ENCODE measurements around the gene ZNF524. TPM values are rescaled to one million over a fixed set of nuclear protein-coding genes. Genes with fewer than 3 reads are reported as not detected.

Gene ZNF524
- total RNA-seq, 1 donor, result 10.8 TPM

DNA sequence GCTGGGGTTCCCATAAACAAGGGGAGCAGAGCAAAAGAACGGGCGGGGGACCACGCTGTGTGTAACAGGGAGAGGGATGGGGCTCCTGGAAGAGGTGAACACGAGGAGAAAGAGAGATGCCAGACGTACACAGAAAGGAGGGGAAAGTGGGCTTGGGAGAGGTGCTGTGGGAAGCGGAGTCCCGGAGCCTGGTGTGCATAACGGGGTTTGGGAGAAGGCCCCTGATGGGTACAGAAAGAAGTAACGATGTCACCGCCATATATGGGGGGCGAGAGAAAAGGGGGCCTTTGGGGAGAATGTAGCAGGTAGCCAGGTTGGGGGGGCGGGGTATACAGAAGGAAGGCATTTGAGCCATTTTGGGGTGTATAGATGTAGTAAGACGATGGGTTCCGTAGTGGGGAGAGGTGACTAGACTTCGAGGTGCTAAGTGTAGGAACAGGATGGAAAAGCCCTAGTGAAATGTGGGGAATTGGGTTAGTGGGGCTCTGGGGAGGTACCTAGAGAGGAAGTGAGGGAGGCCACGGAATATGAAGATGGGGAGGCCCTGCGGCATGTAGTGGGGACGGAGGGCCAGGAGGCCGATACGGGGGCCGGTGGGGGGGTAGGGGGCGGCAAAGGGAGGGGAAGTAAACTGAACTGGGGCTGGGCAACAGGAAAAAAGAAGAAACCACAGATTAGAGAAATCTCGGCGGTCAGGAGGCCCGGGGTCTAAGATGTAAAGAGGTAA, 41.5 kb downstream of the ZNF524 start:
- peak; percentile 39 for DNase-seq (ENCODE audit: low read depth)
- H3K4me3 ChIP-seq (ENCODE audit: low read depth, low read length), result peak overlapping the region; percentile 75

DNA sequence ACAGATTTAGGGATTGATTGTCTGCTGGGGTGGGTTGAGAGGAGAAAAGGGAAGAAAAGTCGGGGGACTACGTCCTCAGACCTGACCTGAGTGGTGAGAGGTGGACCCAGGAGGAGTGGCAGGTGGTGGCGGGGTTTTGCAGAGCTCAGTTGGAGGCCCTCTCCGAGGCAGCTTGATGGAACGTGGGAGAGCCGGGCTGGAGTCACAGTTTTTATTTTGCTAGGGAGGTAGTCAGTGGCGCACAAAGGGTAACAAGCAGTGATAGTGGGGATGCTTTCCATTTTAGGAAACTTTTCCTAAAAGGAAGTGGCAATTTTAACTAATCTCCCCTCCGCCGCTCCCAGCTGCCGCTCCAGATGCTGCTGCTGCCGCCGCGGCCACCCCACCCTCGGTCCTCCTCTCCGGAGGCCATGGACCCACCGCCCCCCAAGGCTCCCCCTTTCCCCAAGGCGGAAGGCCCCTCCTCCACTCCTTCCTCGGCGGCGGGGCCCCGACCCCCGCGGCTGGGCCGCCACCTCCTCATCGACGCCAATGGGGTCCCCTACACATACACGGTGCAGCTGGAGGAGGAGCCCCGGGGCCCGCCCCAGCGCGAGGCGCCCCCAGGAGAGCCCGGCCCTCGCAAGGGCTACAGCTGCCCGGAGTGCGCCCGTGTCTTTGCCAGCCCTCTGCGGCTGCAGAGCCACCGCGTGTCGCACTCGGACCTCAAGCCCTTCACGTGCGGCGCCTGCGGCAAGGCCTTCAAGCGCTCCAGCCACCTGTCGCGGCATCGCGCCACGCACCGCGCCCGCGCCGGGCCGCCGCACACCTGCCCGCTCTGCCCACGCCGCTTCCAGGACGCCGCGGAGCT, 42.3 kb downstream of the ZNF524 start:
- DNase-seq (ENCODE audit: low read depth), result peak; percentile 44
- H3K4me3 ChIP-seq (ENCODE audit: low read depth, low read length), result peak overlapping the region; percentile 75
- TF ChIP-seq, protein P1, sequence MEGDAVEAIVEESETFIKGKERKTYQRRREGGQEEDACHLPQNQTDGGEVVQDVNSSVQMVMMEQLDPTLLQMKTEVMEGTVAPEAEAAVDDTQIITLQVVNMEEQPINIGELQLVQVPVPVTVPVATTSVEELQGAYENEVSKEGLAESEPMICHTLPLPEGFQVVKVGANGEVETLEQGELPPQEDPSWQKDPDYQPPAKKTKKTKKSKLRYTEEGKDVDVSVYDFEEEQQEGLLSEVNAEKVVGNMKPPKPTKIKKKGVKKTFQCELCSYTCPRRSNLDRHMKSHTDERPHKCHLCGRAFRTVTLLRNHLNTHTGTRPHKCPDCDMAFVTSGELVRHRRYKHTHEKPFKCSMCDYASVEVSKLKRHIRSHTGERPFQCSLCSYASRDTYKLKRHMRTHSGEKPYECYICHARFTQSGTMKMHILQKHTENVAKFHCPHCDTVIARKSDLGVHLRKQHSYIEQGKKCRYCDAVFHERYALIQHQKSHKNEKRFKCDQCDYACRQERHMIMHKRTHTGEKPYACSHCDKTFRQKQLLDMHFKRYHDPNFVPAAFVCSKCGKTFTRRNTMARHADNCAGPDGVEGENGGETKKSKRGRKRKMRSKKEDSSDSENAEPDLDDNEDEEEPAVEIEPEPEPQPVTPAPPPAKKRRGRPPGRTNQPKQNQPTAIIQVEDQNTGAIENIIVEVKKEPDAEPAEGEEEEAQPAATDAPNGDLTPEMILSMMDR (IDR thresholded peaks at IDR 0.05; ENCODE audit: insufficient read depth, low read length), result no peak

More for the DNA sequence above, 41.5 kb downstream of the ZNF524 start:
- TF ChIP-seq, protein P1 (IDR thresholded peaks at IDR 0.05; ENCODE audit: insufficient read depth, low read length), result no peak

- DNase-seq (ENCODE audit: low read depth), result peak; percentile 76
- TF ChIP-seq, protein P1 (IDR thresholded peaks at IDR 0.05; ENCODE audit: insufficient read depth, low read length), result no peak
- peak within 1 kb of the TSS; percentile 75 for H3K4me3 ChIP-seq (ENCODE audit: low read depth, low read length)
These were observed 43.2 kb downstream of the ZNF524 start, which contains the start of gene ZNF581 for GRCh38 chr19:55643003-55643886. Gene ZNF581 (plus strand): TSS chr19:55643649. CDS start chr19:55644572, 923 bp downstream.

GRCh38 chr19:55643887-55644176, 43.7 kb downstream of the ZNF524 start:
- H3K4me3 ChIP-seq (ENCODE audit: low read depth, low read length), result peak overlapping the region; percentile 75
- TF ChIP-seq, protein P1 (IDR thresholded peaks at IDR 0.05; ENCODE audit: insufficient read depth, low read length), result no peak
- DNase-seq (ENCODE audit: low read depth), result no peak

- DNase-seq (ENCODE audit: low read depth), result no peak
- TF ChIP-seq, protein P1 (IDR thresholded peaks at IDR 0.05; ENCODE audit: insufficient read depth, low read length), result no peak
These were observed 44.2 kb downstream of the ZNF524 start for GRCh38 chr19:55644191-55644833.

More at GRCh38 chr19:55644191-55644833, 44.2 kb downstream of the ZNF524 start:
- H3K4me3 ChIP-seq (ENCODE audit: low read depth, low read length), result peak overlapping the region; percentile 75
